ENCODE measurements around the gene SLBP. TPM values are rescaled to one million over a fixed set of nuclear protein-coding genes. Genes with fewer than 3 reads are reported as not detected.
"Not testable (repeated sequence)": the region's sequence is repeated elsewhere in the genome, so short reads cannot be mapped to it uniquely, and the experiment has no call there.

The SLBP gene
- total RNA-seq, 1 experiment from 2014 or later: 92.3 TPM

DNA sequence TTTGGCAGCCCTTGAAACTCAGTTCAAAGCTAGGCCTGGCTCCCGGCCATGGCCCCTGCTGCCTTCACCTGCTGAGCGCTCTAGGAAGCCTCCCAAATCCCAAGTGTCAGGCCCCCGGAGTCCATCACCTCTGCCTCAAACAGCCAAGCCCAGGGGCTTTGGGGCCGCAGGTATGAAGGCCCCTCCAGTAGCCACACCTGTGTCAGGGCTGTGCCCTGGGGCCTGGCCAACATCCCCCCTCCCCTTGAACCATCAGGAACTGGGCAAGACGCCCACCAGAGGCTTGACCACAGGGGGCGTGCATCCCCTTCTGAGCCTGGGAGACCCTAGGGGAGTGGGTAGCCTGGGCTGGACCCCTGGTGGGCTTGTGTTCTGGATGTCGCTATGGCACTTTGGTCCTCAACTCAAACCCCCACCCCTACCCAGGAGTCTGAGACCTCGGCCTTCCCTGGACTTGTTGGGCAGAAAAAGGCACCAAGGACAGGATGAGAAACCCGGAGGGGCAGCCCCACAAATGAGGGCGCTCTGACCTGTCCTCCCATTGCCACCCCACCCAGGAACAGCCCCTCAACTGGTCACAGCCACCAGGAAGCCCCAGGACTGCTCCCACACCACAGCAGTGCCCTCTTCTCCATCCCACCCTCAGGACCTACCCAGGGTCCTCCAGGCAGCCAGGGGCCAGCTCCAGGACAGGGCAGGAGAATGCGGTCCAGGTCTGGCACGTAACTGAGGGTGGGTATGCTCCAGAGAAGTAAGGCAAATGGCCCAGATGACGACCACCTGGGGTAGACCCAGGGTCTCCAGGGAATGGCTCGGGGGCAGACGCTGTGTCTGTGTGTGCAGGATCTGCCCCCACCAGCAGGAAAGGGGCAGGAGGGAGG lies 4.2 kb upstream of the SLBP start:
- Histone ChIP-seq H3K4me3 (no peak overlapping the region), H3K27me3 (replicated peaks) (no peaks in the 10 kb centered on the region), H3K4me1 (replicated peaks) (peaks cover 16% of the 10 kb centered on the region), H3K36me3 (peaks cover 24% of the 10 kb centered on the region), H3K9me3 (replicated peaks) (no peaks in the 10 kb centered on the region), H3K27ac (no peak overlapping the region)
- no peak for DNase-seq (ENCODE audit: low read depth in 1 of 2, low spot score in 2 of 2)

DNA sequence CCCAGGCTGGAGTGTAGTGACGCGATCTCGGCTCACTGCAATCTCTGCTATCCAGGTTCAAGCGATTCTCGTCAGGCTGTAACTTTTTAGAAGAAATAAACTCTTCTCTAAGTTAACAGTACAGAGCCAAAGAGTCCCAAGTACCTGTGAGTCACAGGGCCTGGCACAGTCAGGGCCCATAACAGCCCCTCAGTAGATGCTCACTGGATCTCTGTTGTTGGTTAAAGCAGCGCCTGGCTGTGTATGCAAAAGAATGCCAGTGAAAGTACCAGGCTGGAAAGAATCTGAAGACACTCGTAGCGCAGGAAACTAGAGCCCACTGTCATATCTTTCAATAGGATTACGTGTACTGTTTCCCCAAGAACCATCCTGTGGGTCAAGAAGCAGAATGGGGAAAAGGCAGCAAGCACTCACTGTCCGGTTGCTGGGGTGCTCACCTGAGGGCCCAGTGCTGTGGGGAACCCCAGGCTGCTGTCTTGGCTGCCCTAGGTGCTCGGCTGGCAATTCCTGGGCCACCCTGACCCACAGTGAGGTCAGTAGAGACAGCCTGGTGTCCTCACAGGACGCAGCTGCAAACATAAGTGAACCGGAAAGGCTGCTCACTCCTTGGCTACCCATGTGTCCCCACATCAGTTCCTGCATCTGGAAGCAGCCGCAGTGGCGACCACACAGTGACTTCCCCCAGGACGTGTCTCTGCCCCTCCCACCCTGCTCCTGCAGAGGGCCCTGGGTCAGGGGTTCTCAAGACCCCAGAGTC lies 3.1 kb upstream of the SLBP start:
- no peak overlapping the region for H3K4me3 ChIP-seq
- no peak for DNase-seq (ENCODE audit: low read depth in 1 of 2, low spot score in 2 of 2)
- H3K4me1 ChIP-seq (replicated peaks): peaks cover 13% of the 10 kb centered on the region
- no peak overlapping the region for H3K27ac ChIP-seq
- peaks cover 25% of the 10 kb centered on the region for H3K36me3 ChIP-seq
- H3K9me3 ChIP-seq (replicated peaks): no peaks in the 10 kb centered on the region
- H3K27me3 ChIP-seq (replicated peaks): no peaks in the 10 kb centered on the region

GRCh38 chr4:1714303-1715001 lies 2.3 kb upstream of the SLBP start:
- DNase-seq (ENCODE audit: low read depth in 1 of 2, low spot score in 2 of 2): no peak
- peaks cover 31% of the 10 kb centered on the region for H3K36me3 ChIP-seq
- peaks cover 7% of the 10 kb centered on the region; the same call in 1 of the 2 replicates for H3K4me1 ChIP-seq (replicated peaks)
- H3K27me3 ChIP-seq (replicated peaks): no peaks in the 10 kb centered on the region
- H3K9me3 ChIP-seq (replicated peaks): no peaks in the 10 kb centered on the region
- no peak overlapping the region for H3K4me3 ChIP-seq
- no peak overlapping the region for H3K27ac ChIP-seq

GRCh38 chr4:1713003-1713851 lies 1.1 kb upstream of the SLBP start:
- no peak for DNase-seq (ENCODE audit: low read depth in 1 of 2, low spot score in 2 of 2)

GRCh38 chr4:1711571-1712215 lies 426 bp downstream of the SLBP start:
- Histone ChIP-seq H3K4me3 (peak overlapping the region; percentile 86), H3K27me3 (replicated peaks) (no peaks in the 10 kb centered on the region), H3K27ac (peak overlapping the region; percentile 100), H3K9me3 (replicated peaks) (no peaks in the 10 kb centered on the region), H3K4me1 (replicated peaks) (peaks cover 7% of the 10 kb centered on the region; the same call in 1 of the 2 replicates), H3K36me3 (peaks cover 27% of the 10 kb centered on the region)
- peak in 1 of 2 experiments; percentile 30 for DNase-seq (ENCODE audit: low read depth in 1 of 2, low spot score in 2 of 2)

More at GRCh38 chr4:1713003-1713851, 1.1 kb upstream of the SLBP start:
- Histone ChIP-seq H3K36me3 (peaks cover 33% of the 10 kb centered on the region), H3K27me3 (replicated peaks) (no peaks in the 10 kb centered on the region), H3K27ac (peak overlapping the region; percentile 100), H3K4me3 (peak overlapping the region; percentile 86), H3K9me3 (replicated peaks) (no peaks in the 10 kb centered on the region), H3K4me1 (replicated peaks) (peaks cover 7% of the 10 kb centered on the region; the same call in 1 of the 2 replicates)

GRCh38 chr4:1711055-1711570 lies 1.0 kb downstream of the SLBP start:
- no peak overlapping the region for H3K27ac ChIP-seq
- peaks cover 31% of the 10 kb centered on the region for H3K36me3 ChIP-seq
- H3K9me3 ChIP-seq (replicated peaks): no peaks in the 10 kb centered on the region
- no peak for DNase-seq (ENCODE audit: low read depth in 1 of 2, low spot score in 2 of 2)
- H3K4me1 ChIP-seq (replicated peaks): peaks cover 7% of the 10 kb centered on the region; the same call in 1 of the 2 replicates
- peak overlapping the region; percentile 86 for H3K4me3 ChIP-seq
- H3K27me3 ChIP-seq (replicated peaks): no peaks in the 10 kb centered on the region

DNA sequence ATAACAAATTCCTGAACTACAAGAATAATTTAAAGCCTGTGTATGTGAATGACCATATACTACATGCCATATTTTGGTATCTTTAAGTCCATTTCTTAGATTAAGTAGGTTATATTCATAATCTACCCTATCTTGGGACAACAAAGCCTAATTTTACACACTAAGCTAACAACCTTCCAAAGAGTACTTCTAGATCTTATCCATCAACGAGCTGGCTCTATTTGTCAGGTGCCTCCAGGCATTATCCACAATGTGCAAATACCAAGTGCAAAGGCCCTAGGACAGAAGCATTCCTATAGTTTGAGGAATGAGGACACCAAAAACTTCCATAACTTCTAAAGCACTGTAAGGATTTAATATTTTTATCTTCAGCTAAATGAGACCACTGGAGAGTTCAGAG lies 3.5 kb downstream of the SLBP start:
- Histone ChIP-seq H3K9me3 (replicated peaks) (no peaks in the 10 kb centered on the region), H3K36me3 (peaks cover 47% of the 10 kb centered on the region), H3K27ac (no peak overlapping the region), H3K27me3 (replicated peaks) (no peaks in the 10 kb centered on the region), H3K4me3 (no peak overlapping the region), H3K4me1 (replicated peaks) (peaks cover 7% of the 10 kb centered on the region; the same call in 1 of the 2 replicates)
- no peak for DNase-seq (ENCODE audit: low read depth in 1 of 2, low spot score in 2 of 2)

GRCh38 chr4:1706358-1706757 lies 5.8 kb downstream of the SLBP start:
- Histone ChIP-seq H3K9me3 (replicated peaks) (no peaks in the 10 kb centered on the region), H3K4me3 (no peak overlapping the region), H3K27me3 (replicated peaks) (no peaks in the 10 kb centered on the region), H3K4me1 (replicated peaks) (no peaks in the 10 kb centered on the region), H3K36me3 (peaks cover 52% of the 10 kb centered on the region), H3K27ac (no peak overlapping the region)
- DNase-seq (ENCODE audit: low read depth in 1 of 2, low spot score in 2 of 2): no peak

GRCh38 chr4:1705732-1706131 lies 6.4 kb downstream of the SLBP start:
- DNase-seq (ENCODE audit: low read depth in 1 of 2, low spot score in 2 of 2): no peak
- H3K9me3 ChIP-seq (replicated peaks): no peaks in the 10 kb centered on the region
- no peak overlapping the region for H3K27ac ChIP-seq
- no peaks in the 10 kb centered on the region for H3K4me1 ChIP-seq (replicated peaks)
- peaks cover 50% of the 10 kb centered on the region for H3K36me3 ChIP-seq
- H3K4me3 ChIP-seq: no peak overlapping the region
- no peaks in the 10 kb centered on the region for H3K27me3 ChIP-seq (replicated peaks)

DNA sequence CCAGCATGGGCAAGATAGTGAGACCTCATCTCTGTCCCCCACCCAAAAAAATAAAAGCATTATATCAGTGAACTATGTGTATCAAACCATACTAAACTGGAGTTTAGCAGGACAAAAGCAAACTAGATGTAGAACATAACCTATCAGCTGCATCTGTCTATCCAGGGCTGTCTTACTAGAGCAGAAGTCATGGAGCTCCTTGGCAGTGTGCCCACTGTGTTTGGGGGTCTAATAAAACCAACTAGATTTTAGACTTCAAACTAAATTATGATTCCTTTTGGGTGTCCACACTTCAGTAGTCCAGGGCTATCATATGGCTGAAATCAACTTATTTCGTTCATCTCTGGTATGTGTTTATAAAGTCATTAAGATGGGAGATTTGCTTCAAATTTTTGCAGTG lies 8.3 kb downstream of the SLBP start:
- no peak for DNase-seq (ENCODE audit: low read depth in 1 of 2, low spot score in 2 of 2)
- H3K4me1 ChIP-seq (replicated peaks): no peaks in the 10 kb centered on the region
- no peak overlapping the region for H3K4me3 ChIP-seq
- no peaks in the 10 kb centered on the region for H3K27me3 ChIP-seq (replicated peaks)
- no peaks in the 10 kb centered on the region for H3K9me3 ChIP-seq (replicated peaks)
- peaks cover 53% of the 10 kb centered on the region for H3K36me3 ChIP-seq
- no peak overlapping the region for H3K27ac ChIP-seq

GRCh38 chr4:1701671-1702070 lies 10.4 kb downstream of the SLBP start:
- DNase-seq (ENCODE audit: low read depth in 1 of 2, low spot score in 2 of 2); H3K4me1 ChIP-seq (replicated peaks): not testable (repeated sequence)

GRCh38 chr4:1695913-1696312 lies 16.2 kb downstream of the SLBP start:
- H3K4me3 ChIP-seq: no peak overlapping the region
- no peak for DNase-seq (ENCODE audit: low read depth in 1 of 2, low spot score in 2 of 2)
- H3K27ac ChIP-seq: no peak overlapping the region
- peaks cover 61% of the 10 kb centered on the region for H3K36me3 ChIP-seq
- no peaks in the 10 kb centered on the region for H3K27me3 ChIP-seq (replicated peaks)
- no peaks in the 10 kb centered on the region for H3K9me3 ChIP-seq (replicated peaks)
- H3K4me1 ChIP-seq (replicated peaks): no peaks in the 10 kb centered on the region

More at GRCh38 chr4:1701671-1702070, 10.4 kb downstream of the SLBP start:
- H3K36me3 ChIP-seq: peaks cover 60% of the 10 kb centered on the region
- H3K4me3 ChIP-seq; H3K27ac ChIP-seq; H3K9me3 ChIP-seq (replicated peaks); H3K27me3 ChIP-seq (replicated peaks): not testable (repeated sequence)

Data from SJSA1 (cell line).